SK-N-SH (cell line): Measurements from ENCODE around the gene SPTBN2. TPM values are rescaled to one million over a fixed set of nuclear protein-coding genes. Genes with fewer than 3 reads are reported as not detected.

Experiments
- CTCF ChIA-PET: fragments of 300-600, 350-600 bp; formaldehyde crosslinking; extraction: SDS; loops from one replicate; lab custom pipeline; 2021; lab: Yijun Ruan, JAX
- POLR2A ChIA-PET: fragments of 350-600 bp; sonication (Branson Sonifier 250); formaldehyde crosslinking; extraction: SDS; loops from one replicate; lab custom pipeline; 2020; ENCODE audit warnings: antibody characterized with exemption, inconsistent platforms; lab: Yijun Ruan, JAX
- DNase-seq: peaks from one replicate; pipeline ENCODE4 v3.0.0; 2012
- H2AFZ ChIP-seq: fragments of 200-600 bp; sonication (generic); 2 replicates; pipeline ENCODE4 v1.8.1; 2016; ENCODE audit warnings: antibody characterized with exemption, mild to moderate bottlenecking, low read depth
- H3F3A ChIP-seq: fragments of 200-600 bp; sonication (generic); replicated peaks from 2 replicates; pipeline ENCODE3; 2016; ENCODE audit warnings: antibody characterized with exemption, mild to moderate bottlenecking; ENCODE audit not compliant: insufficient read depth
- H3K27ac ChIP-seq, 2 experiments: fragments of 200-500 bp in 1 of 2; fragments of 200-600 bp in 1 of 2; sonication (Bioruptor generic) in 1 of 2; sonication (generic), shearing (Covaris generic) in 1 of 2; 2 replicates each; pipeline versions ENCODE4 v1.5.1 to v1.6.1; 2014 to 2016; ENCODE audit warnings: low read depth in 2 of 2, inconsistent platforms in 1 of 2, low read length in 1 of 2, mild to moderate bottlenecking in 1 of 2, mixed read lengths in 1 of 2
- H3K27me3 ChIP-seq: fragments of 200-600 bp; sonication (generic), shearing (Covaris generic); 2 replicates; pipeline ENCODE4 v1.6.1; 2016; ENCODE audit warnings: mixed run types; ENCODE audit not compliant: insufficient read depth
- H3K36me3 ChIP-seq, 2 experiments: fragments of 200-500 bp in 1 of 2; fragments of 200-600 bp in 1 of 2; sonication (Bioruptor generic) in 1 of 2; sonication (generic) in 1 of 2; replicated peaks in 1 of 2; 2 replicates each; pipeline versions ENCODE3 to v1.5.1; 2014 to 2016; ENCODE audit warnings: low read length in 1 of 2, mild to moderate bottlenecking in 1 of 2; ENCODE audit not compliant: insufficient read depth in 2 of 2, control insufficient read depth in 1 of 2
- H3K4me1 ChIP-seq, 2 experiments: fragments of 200-500 bp in 1 of 2; fragments of 200-600 bp in 1 of 2; sonication (Bioruptor generic) in 1 of 2; sonication (generic), shearing (Covaris generic) in 1 of 2; 2 replicates each; pipeline versions ENCODE4 v1.5.1 to v1.6.1; 2014 to 2016; ENCODE audit warnings: low read depth in 1 of 2, low read length in 1 of 2, mixed run types in 1 of 2; ENCODE audit not compliant: insufficient read depth in 2 of 2, control insufficient read depth in 1 of 2
- H3K4me2 ChIP-seq: fragments of 200-600 bp; sonication (generic), shearing (Covaris generic); 2 replicates; pipeline ENCODE4 v1.6.1; 2017; ENCODE audit warnings: mixed run types
- H3K4me3 ChIP-seq, 2 experiments: fragments of 200-500 bp in 1 of 2; fragments of 200-600 bp in 1 of 2; sonication (Bioruptor generic) in 1 of 2; sonication (generic), shearing (Covaris generic) in 1 of 2; 2 replicates each; pipeline versions ENCODE4 v1.5.1 to v1.8.1; 2014 to 2016; ENCODE audit warnings: low read depth in 2 of 2, inconsistent platforms in 1 of 2, low read length in 1 of 2, mild to moderate bottlenecking in 1 of 2, mixed read lengths in 1 of 2, moderate library complexity in 1 of 2
- H3K79me2 ChIP-seq: fragments of 200-600 bp; sonication (generic); 2 replicates; pipeline ENCODE4 v1.8.1; 2017; ENCODE audit warnings: mild to moderate bottlenecking; ENCODE audit not compliant: insufficient read depth
- H3K9ac ChIP-seq: fragments of 200-600 bp; sonication (generic); 2 replicates; pipeline ENCODE4 v1.6.1; 2017; ENCODE audit warnings: mixed run types
- H3K9me2 ChIP-seq: fragments of 200-600 bp; sonication (generic); 2 replicates; pipeline ENCODE4 v1.6.1; 2017; ENCODE audit warnings: mixed run types
- H3K9me3 ChIP-seq: fragments of 200-600 bp; sonication (generic); 2 replicates; pipeline ENCODE4 v1.6.1; 2017; ENCODE audit warnings: mixed run types, mild to moderate bottlenecking, moderate library complexity
- H4K20me1 ChIP-seq: fragments of 200-600 bp; sonication (generic); 2 replicates; pipeline ENCODE4 v1.6.1; 2017; ENCODE audit warnings: mild to moderate bottlenecking, mixed run types; ENCODE audit not compliant: insufficient read depth
- ELF1 ChIP-seq: IDR thresholded peaks from 2 replicates; pipeline ENCODE4 v1.4.0; 2012
- EP300 ChIP-seq, 2 experiments: IDR thresholded peaks; 2 replicates each; pipeline versions ENCODE4 v1.4.0 to v1.6.1; 2012; ENCODE audit warnings: borderline replicate concordance in 1 of 2, low read depth in 1 of 2, low read length in 1 of 2
- EZH2phosphoT487 ChIP-seq: fragments of 200-600 bp; sonication (generic); IDR thresholded peaks from 2 replicates; pipeline ENCODE4 v1.6.1; 2017; ENCODE audit warnings: low read depth, mixed run types, mild to moderate bottlenecking, antibody characterized with exemption, moderate library complexity, borderline replicate concordance
- FOSL2 ChIP-seq: IDR thresholded peaks from 2 replicates; pipeline ENCODE4 v1.4.0; 2012; ENCODE audit warnings: low read depth, mild to moderate bottlenecking, moderate library complexity, borderline replicate concordance
- MAX ChIP-seq: IDR thresholded peaks from 2 replicates; pipeline ENCODE4 v1.4.0; 2012; ENCODE audit warnings: low read depth
- TCF12 ChIP-seq: IDR thresholded peaks from 2 replicates; pipeline ENCODE4 v1.4.0; 2012
- USF1 ChIP-seq: IDR thresholded peaks from 2 replicates; pipeline ENCODE4 v1.4.0; 2012; ENCODE audit warnings: low read depth, borderline replicate concordance
- USF2 ChIP-seq: fragments of 150-350 bp; IDR thresholded peaks from 2 replicates; pipeline ENCODE4 v1.6.1; 2017; ENCODE audit warnings: antibody characterized with exemption, low read length, low read depth, borderline replicate concordance
- YY1 ChIP-seq: IDR thresholded peaks from 2 replicates; pipeline ENCODE4 v1.4.0; 2012; ENCODE audit warnings: low read depth, mild to moderate bottlenecking
- ZBTB33 ChIP-seq: IDR thresholded peaks from 2 replicates; pipeline ENCODE4 v1.4.0; 2012; ENCODE audit warnings: low read depth, borderline replicate concordance
- WGBS: methylation state at CpG from one replicate; pipeline ENCODE4 v1.1.6; 2017; ENCODE audit warnings: low lambda C conversion rate; 5-methylcytosine and 5-hydroxymethylcytosine counted together
- polyA plus RNA-seq, 3 experiments: library from polyadenylated mRNA; depleted of rRNA; stranded (reverse); fragments of >200 nt; gene quantifications; 2 replicates each; pipeline ENCODE4 v1.2.3, GENCODE V29; 2012

Gene SPTBN2
- polyA plus RNA-seq, 1 of the 3 experiments (the other 2 are of a cell fraction): 19.7 TPM

GRCh38 chr11:66677599-66678375 lies 51.2 kb downstream of the SPTBN2 start, which contains the start of gene RBM4B (continued):
- peak; percentile 95 for TF ChIP-seq ZBTB33
- no peak for TF ChIP-seq USF2

- peaks cover 29% of the 10 kb centered on the region for H3F3A ChIP-seq
- POLR2A ChIA-PET: interaction anchor here (1.3 to 2.6 kb wide), 6 partner anchors 38 to 198 kb away, joined by 3 to 21 read pairs (median 14); partner anchors contain the start of genes CTSF, DPP3, RBM14 and RBM4
- no peaks in the 10 kb centered on the region for H3K9me2 ChIP-seq
- no peak for TF ChIP-seq EP300 (IDR thresholded peaks at IDR 0.05; ENCODE audit: borderline replicate concordance in 1 of 2, low read depth in 1 of 2, low read length in 1 of 2)
- no peak for TF ChIP-seq USF1
- no peak for TF ChIP-seq EZH2phosphoT487
- no peak for TF ChIP-seq ZBTB33
- no peak for TF ChIP-seq MAX
- no peak for TF ChIP-seq YY1
- no peak for TF ChIP-seq TCF12
- no peak for TF ChIP-seq ELF1
- TF ChIP-seq FOSL2: no peak
- peak overlapping the region; percentile 60 to 63 for H3K4me3 ChIP-seq
- peak overlapping the region; percentile 92 to 97 for H3K27ac ChIP-seq
- H3K27me3 ChIP-seq: no peaks in the 10 kb centered on the region
- CTCF ChIA-PET: interaction anchor here (0.6 to 3.7 kb wide), 21 partner anchors 9 to 1831 kb away, joined by 3 to 54 read pairs (median 9); partner anchors contain the start of genes ACTN3, CTSF, MRPL11 and RBM14
- WGBS: 14% methylated on average over 27 of the region's 27 CpGs
- H3K9ac ChIP-seq: peak overlapping the region; percentile 88
- H3K79me2 ChIP-seq: peaks cover 52% of the 10 kb centered on the region
- H3K4me2 ChIP-seq: peak overlapping the region; percentile 88
- no peak for DNase-seq
- H3K4me1 ChIP-seq: peaks cover 18 to 21% of the 10 kb centered on the region in 2 experiments
- H4K20me1 ChIP-seq: peaks cover 5% of the 10 kb centered on the region
- H2AFZ ChIP-seq: peak overlapping the region; percentile 71; the same call in 1 of the 2 replicates
- no peaks in the 10 kb centered on the region for H3K9me3 ChIP-seq
- H3K36me3 ChIP-seq: peaks cover 15 to 20% of the 10 kb centered on the region in 2 experiments
Observed at GRCh38 chr11:66676931-66677598, 52.0 kb downstream of the SPTBN2 start.
